Vagina (tissue), 2 donors: Measurements from ENCODE around the gene KRT23.

Experiments used
- CTCF ChIP-seq, 3 experiments: fragments of 450-650 bp in 2 of 3; fragments of 200-600 bp in 1 of 3; sonication (generic) in 1 of 3; IDR thresholded peaks; one replicate each; pipeline ENCODE4 v1.5.1; 2017 to 2019; ENCODE audit warnings: antibody characterized with exemption in 3 of 3, mild to moderate bottlenecking in 2 of 3, moderate library complexity in 2 of 3
- POLR2A ChIP-seq, 2 donors: fragments of 450-650 bp; IDR thresholded peaks; one replicate each; pipeline ENCODE4 v1.6.1; 2017; ENCODE audit warnings: antibody characterized with exemption in 2 of 2, mild to moderate bottlenecking in 2 of 2, moderate library complexity in 2 of 2
- POLR2AphosphoS5 ChIP-seq, 2 donors: sonication (generic); formaldehyde crosslinking; IDR thresholded peaks; one replicate each; pipeline ENCODE4 v1.9.0; 2017; ENCODE audit warnings: antibody characterized with exemption in 2 of 2, mild to moderate bottlenecking in 2 of 2, low read depth in 1 of 2; ENCODE audit not compliant: insufficient read depth in 1 of 2

GRCh38 chr17:40873255-40873654, 64.2 kb downstream of the KRT23 start:
- TF ChIP-seq POLR2A (IDR thresholded peaks at IDR 0.05): no peak
- no peak for TF ChIP-seq POLR2AphosphoS5 (IDR thresholded peaks at IDR 0.05; ENCODE audit: insufficient read depth in 1 of 2, low read depth in 1 of 2)
- TF ChIP-seq CTCF (IDR thresholded peaks at IDR 0.05): no peak
